VCaP (cell line): ENCODE data around the gene PLA2G4C.

Source experiments
- H3K27ac ChIP-seq: fragments of 450-650 bp; 2 replicates; pipeline ENCODE4 v1.5.1; 2017
- TF ChIP-seq, protein P1 (sequence below): fragments of 450-650 bp; conservative IDR thresholded peaks from 2 replicates; pipeline ENCODE4 v1.5.1; 2017; ENCODE audit warnings: mild to moderate bottlenecking, moderate library complexity

The PLA2G4C gene

GRCh38 chr19:48139053-48139452 lies 28.4 kb upstream of the PLA2G4C start:
- no peak overlapping the region for H3K27ac ChIP-seq
- TF ChIP-seq, protein P1, sequence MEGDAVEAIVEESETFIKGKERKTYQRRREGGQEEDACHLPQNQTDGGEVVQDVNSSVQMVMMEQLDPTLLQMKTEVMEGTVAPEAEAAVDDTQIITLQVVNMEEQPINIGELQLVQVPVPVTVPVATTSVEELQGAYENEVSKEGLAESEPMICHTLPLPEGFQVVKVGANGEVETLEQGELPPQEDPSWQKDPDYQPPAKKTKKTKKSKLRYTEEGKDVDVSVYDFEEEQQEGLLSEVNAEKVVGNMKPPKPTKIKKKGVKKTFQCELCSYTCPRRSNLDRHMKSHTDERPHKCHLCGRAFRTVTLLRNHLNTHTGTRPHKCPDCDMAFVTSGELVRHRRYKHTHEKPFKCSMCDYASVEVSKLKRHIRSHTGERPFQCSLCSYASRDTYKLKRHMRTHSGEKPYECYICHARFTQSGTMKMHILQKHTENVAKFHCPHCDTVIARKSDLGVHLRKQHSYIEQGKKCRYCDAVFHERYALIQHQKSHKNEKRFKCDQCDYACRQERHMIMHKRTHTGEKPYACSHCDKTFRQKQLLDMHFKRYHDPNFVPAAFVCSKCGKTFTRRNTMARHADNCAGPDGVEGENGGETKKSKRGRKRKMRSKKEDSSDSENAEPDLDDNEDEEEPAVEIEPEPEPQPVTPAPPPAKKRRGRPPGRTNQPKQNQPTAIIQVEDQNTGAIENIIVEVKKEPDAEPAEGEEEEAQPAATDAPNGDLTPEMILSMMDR = no peak

GRCh38 chr19:48137411-48137810 lies 26.8 kb upstream of the PLA2G4C start:
- no peak overlapping the region for H3K27ac ChIP-seq
- TF ChIP-seq, protein P1 = no peak

DNA sequence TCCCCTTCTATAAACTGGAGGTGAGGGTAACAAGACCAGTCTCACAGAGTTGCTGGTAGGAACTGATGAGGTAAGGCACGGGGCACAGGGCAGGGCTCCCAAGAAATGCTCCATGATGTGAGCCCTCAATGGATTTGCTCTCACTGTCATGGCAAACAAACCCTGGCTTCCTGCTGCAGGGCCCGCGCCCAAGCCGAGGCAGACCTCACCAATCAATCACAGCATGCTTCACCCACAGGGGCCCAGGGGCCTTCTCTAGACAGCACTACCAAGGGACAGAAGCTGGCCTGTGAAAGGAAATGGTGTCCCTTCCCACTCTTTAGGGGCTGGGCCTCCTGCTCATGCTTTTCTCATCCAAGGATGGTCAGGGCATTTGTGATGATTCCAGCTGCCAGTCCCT lies 25.9 kb upstream of the PLA2G4C start:
- no peak overlapping the region for H3K27ac ChIP-seq
- TF ChIP-seq, protein P1 = no peak

DNA sequence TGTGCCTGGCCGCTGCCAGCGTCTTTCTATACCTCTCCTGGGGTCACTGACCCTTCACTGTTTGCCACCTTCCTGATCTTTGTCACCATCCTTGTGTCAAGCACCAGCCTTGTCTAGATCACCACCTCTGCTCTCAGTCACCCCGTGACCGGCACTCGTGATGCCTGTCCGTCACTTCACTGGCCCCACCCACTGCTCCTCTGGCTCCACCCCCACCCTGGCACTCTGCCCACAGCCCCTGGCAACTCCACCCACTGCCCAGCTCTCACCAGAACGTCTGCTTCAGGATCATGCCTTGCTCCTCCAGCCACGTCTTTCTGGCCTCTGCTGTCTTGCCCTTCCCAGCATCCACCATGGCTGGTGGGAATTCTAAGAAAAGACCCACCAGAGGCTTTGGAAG lies 24.8 kb upstream of the PLA2G4C start:
- TF ChIP-seq, protein P1 = no peak
- no peak overlapping the region for H3K27ac ChIP-seq

GRCh38 chr19:48133094-48133493 lies 22.5 kb upstream of the PLA2G4C start:
- H3K27ac ChIP-seq = no peak overlapping the region
- TF ChIP-seq, protein P1 = no peak

DNA sequence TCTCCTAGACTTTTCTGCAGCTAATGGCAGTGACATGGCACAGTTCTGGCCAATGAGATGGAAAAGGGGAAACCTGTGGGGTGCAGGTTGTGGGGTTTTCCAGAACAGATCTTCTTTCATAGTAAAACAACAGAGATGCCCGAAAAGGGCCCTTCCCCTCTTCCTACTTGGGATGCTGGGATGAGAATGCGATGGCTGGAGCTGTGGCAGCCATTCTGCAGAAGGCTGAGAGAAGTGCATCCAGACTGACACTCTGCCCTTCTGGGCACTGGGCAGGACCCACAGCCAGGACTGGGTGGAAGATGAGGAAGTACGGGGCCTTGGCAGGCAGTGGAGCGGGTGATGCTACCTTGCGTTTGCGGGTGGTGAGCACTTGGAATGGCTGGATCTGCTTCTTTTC lies 16.9 kb upstream of the PLA2G4C start:
- no peak overlapping the region for H3K27ac ChIP-seq
- TF ChIP-seq, protein P1 = no peak

- H3K27ac ChIP-seq = no peak overlapping the region
- TF ChIP-seq, protein P1 = no peak
Observed at GRCh38 chr19:48123907-48124651, 13.5 kb upstream of the PLA2G4C start.
